Measurements from ENCODE around the gene YIPF6.

- TF ChIP-seq CTCF (IDR thresholded peaks at IDR 0.05; ENCODE audit: low read length) (no peak), EZH2 (IDR thresholded peaks at IDR 0.05; ENCODE audit: borderline replicate concordance, low read length) (no peak)
These were observed 72.4 kb downstream of the YIPF6 start for GRCh38 chrX:68571292-68571609.
